ENCODE measurements around the gene SUSD5.

The SUSD5 gene

DNA sequence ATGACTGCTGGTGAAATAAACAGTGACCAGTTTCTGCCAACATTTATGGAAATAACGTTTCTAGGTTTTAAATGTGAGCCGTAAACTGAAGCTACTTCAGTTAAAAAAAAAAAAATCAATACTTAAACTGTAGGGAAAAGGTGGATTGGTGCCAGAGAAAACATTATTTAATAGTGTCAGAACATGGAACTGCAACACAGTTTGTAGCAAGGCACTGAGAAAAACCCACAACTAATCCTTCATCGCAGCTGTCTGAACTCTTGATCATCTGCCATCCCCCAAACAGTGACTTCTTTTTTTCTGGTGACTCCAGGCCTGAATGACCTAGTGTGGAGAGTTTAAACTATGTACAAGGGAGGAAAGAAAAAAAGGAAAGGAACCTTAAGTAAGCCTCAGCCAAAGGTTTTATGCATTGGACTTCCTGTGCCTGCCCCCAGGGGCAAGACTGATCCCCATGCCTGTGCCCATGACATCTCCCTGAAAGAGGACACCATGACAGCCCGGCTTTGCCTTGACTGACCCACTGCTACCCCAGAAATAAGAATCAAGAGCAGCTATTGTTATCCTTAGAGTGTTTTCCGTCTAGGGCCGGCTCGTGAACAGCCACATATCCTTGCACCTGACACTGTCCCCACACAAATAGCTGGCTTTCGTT lies 71.7 kb downstream of the SUSD5 start:
- Histone ChIP-seq H3K9ac (ENCODE audit: low read length) (no peak overlapping the region), H3K4ac (ENCODE audit: low read depth, low read length) (no peak overlapping the region), H3K27ac (ENCODE audit: low read depth, low read length) (no peak overlapping the region), H3K79me2 (ENCODE audit: control insufficient read depth, insufficient read depth, low read length) (no peaks in the 10 kb centered on the region), H3K4me2 (ENCODE audit: low read length) (no peak overlapping the region), H4K8ac (ENCODE audit: low read depth, low read length) (no peak overlapping the region), H3K18ac (ENCODE audit: low read length) (no peak overlapping the region), H2BK120ac (ENCODE audit: low read depth, low read length) (no peak overlapping the region), H3K27me3 (ENCODE audit: insufficient read depth, low read length, poor library complexity) (no peaks in the 10 kb centered on the region), H3K36me3 (ENCODE audit: control insufficient read depth, insufficient read depth, low read length) (no peaks in the 10 kb centered on the region), H2AK5ac (ENCODE audit: low read length) (no peak overlapping the region), H3K79me1 (ENCODE audit: low read length) (no peaks in the 10 kb centered on the region), H3K56ac (ENCODE audit: low read length) (no peak overlapping the region), H4K5ac (ENCODE audit: low read length) (no peak overlapping the region), H3K23ac (ENCODE audit: low read length) (no peak overlapping the region), H2BK5ac (ENCODE audit: low read length) (no peak overlapping the region), H3K4me3 (ENCODE audit: low read length) (no peak overlapping the region), H2BK15ac (replicated peaks; ENCODE audit: low read depth) (no peak overlapping the region), H3K4me1 (ENCODE audit: control insufficient read depth, low read depth, low read length) (no peaks in the 10 kb centered on the region)
- WGBS (ENCODE audit: extremely low coverage, insufficient coverage, low lambda C conversion rate): no CpG with 5 or more reads among the region's 8 CpGs
- DNase-seq: no peak

DNA sequence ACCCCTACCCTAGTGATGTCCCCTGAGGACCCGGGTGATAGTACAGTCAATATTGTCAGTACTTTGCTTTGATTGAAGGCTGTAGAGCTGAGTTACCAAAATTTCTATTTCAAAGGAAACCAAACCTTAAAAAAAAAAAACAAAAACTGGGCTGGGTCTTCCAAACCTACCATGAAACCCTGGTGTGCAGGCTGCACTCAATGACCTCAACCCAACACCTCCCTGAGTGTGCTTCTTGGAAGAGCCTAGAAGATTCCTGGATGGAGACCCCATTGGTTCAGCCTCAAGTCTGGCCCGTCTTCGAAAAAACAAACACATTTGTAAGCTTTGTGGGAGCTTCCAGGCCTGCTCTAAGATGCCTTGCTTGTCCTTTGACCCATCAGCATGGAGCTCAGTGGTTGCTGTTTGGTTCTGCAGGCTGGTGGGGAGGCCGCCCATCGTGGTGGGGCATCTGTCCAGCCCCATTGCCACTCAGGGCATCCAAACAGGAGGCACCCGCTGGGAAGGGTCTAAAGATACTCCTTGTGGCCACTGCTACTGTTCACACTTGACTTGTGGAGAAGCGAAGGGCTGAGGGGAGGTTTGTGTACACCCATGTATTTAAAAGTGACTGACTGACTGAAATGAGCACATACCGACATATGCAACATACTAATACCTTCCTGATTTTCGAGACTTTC lies 72.6 kb downstream of the SUSD5 start:
- Histone ChIP-seq H3K56ac (ENCODE audit: low read length) (no peak overlapping the region), H3K36me3 (ENCODE audit: control insufficient read depth, insufficient read depth, low read length) (no peaks in the 10 kb centered on the region), H3K23ac (ENCODE audit: low read length) (no peak overlapping the region), H3K9ac (ENCODE audit: low read length) (no peak overlapping the region), H4K5ac (ENCODE audit: low read length) (no peak overlapping the region), H3K4me1 (ENCODE audit: control insufficient read depth, low read depth, low read length) (no peaks in the 10 kb centered on the region), H3K79me1 (ENCODE audit: low read length) (no peaks in the 10 kb centered on the region), H2BK120ac (ENCODE audit: low read depth, low read length) (no peak overlapping the region), H3K4me2 (ENCODE audit: low read length) (no peak overlapping the region), H4K8ac (ENCODE audit: low read depth, low read length) (no peak overlapping the region), H3K27me3 (ENCODE audit: insufficient read depth, low read length, poor library complexity) (no peaks in the 10 kb centered on the region), H2BK5ac (ENCODE audit: low read length) (no peak overlapping the region), H3K4ac (ENCODE audit: low read depth, low read length) (no peak overlapping the region), H2AK5ac (ENCODE audit: low read length) (no peak overlapping the region), H3K4me3 (ENCODE audit: low read length) (no peak overlapping the region), H3K27ac (ENCODE audit: low read depth, low read length) (no peak overlapping the region), H3K18ac (ENCODE audit: low read length) (no peak overlapping the region), H2BK15ac (replicated peaks; ENCODE audit: low read depth) (no peak overlapping the region), H3K79me2 (ENCODE audit: control insufficient read depth, insufficient read depth, low read length) (no peaks in the 10 kb centered on the region)
- no CpG with 5 or more reads among the region's 9 CpGs for WGBS (ENCODE audit: extremely low coverage, insufficient coverage, low lambda C conversion rate)
- DNase-seq: no peak

DNA sequence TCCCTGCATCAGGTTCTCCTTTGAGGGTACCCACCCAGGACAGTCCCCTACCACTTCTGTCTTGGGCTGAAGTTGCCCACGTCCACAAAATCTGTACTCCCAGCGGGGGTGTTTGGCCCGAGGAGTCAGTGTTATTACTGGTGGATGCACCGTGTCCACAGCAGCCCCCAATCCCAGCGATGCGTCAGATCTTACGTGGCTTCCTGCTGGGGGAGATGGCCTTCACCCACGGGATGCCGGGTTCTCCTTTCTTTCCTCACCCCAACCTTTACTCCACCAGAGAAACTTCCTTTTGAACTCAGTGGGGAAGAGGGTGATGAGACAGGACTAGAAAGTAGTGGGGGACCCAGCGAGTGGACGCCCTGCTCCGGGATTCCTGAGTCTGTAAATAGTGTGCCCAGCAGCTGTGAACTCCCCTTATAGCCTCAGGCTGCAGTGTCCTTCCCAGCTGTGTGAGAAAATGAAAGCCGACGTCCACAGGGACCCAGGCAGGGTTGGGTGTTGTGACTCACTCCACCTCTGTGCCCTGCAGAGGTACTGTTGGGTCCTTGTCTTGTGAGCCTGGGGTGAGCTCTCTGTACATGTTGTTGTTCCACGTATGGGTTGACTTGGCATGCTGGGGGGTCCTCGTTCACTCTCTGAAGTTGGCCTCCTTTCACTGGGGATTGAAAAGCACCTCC lies 73.2 kb downstream of the SUSD5 start:
- no peak overlapping the region for H3K4me3 ChIP-seq (ENCODE audit: low read length)
- H2BK5ac ChIP-seq (ENCODE audit: low read length): no peak overlapping the region
- H3K27ac ChIP-seq (ENCODE audit: low read depth, low read length): no peak overlapping the region
- no peaks in the 10 kb centered on the region for H3K27me3 ChIP-seq (ENCODE audit: insufficient read depth, low read length, poor library complexity)
- H3K18ac ChIP-seq (ENCODE audit: low read length): no peak overlapping the region
- H2AK5ac ChIP-seq (ENCODE audit: low read length): no peak overlapping the region
- no peak overlapping the region for H2BK120ac ChIP-seq (ENCODE audit: low read depth, low read length)
- H3K4me1 ChIP-seq (ENCODE audit: control insufficient read depth, low read depth, low read length): no peaks in the 10 kb centered on the region
- no peak overlapping the region for H4K8ac ChIP-seq (ENCODE audit: low read depth, low read length)
- H3K79me2 ChIP-seq (ENCODE audit: control insufficient read depth, insufficient read depth, low read length): no peaks in the 10 kb centered on the region
- no peak overlapping the region for H4K5ac ChIP-seq (ENCODE audit: low read length)
- H3K56ac ChIP-seq (ENCODE audit: low read length): no peak overlapping the region
- H3K4ac ChIP-seq (ENCODE audit: low read depth, low read length): no peak overlapping the region
- H3K9ac ChIP-seq (ENCODE audit: low read length): no peak overlapping the region
- H3K4me2 ChIP-seq (ENCODE audit: low read length): no peak overlapping the region
- no peaks in the 10 kb centered on the region for H3K36me3 ChIP-seq (ENCODE audit: control insufficient read depth, insufficient read depth, low read length)
- no peak overlapping the region for H3K23ac ChIP-seq (ENCODE audit: low read length)
- H3K79me1 ChIP-seq (ENCODE audit: low read length): no peaks in the 10 kb centered on the region
- WGBS (ENCODE audit: extremely low coverage, insufficient coverage, low lambda C conversion rate): no CpG with 5 or more reads among the region's 16 CpGs
- no peak overlapping the region for H2BK15ac ChIP-seq (replicated peaks; ENCODE audit: low read depth)
- no peak for DNase-seq

DNA sequence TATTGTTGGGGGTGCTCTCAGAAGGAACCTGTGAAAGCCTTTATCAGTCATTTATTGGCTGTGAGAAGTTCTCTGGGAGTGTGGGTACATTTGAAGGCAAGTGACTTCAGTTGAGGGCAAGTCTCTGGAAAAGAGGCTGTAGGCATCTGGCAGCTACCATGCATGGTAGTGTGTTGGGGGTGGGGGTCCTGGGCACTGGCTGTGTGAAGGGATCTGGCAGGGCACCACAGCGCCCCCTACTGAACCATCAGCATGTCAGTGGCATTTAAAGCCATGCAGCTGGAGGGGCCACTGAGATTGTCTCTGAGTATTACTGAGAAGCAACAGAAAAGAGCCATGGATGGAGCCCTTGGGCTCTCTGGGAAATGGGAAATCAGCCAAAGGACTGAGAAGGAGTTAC lies 74.2 kb downstream of the SUSD5 start:
- peak; percentile 74 for DNase-seq
- Histone ChIP-seq H3K4ac (ENCODE audit: low read depth, low read length) (no peak overlapping the region), H3K18ac (ENCODE audit: low read length) (no peak overlapping the region), H2BK5ac (ENCODE audit: low read length) (no peak overlapping the region), H3K9ac (ENCODE audit: low read length) (no peak overlapping the region), H3K27me3 (ENCODE audit: insufficient read depth, low read length, poor library complexity) (no peaks in the 10 kb centered on the region), H3K23ac (ENCODE audit: low read length) (no peak overlapping the region), H3K27ac (ENCODE audit: low read depth, low read length) (no peak overlapping the region), H2AK5ac (ENCODE audit: low read length) (no peak overlapping the region), H3K4me1 (ENCODE audit: control insufficient read depth, low read depth, low read length) (no peaks in the 10 kb centered on the region), H4K5ac (ENCODE audit: low read length) (no peak overlapping the region), H2BK120ac (ENCODE audit: low read depth, low read length) (no peak overlapping the region), H3K56ac (ENCODE audit: low read length) (no peak overlapping the region), H3K4me3 (ENCODE audit: low read length) (no peak overlapping the region), H3K36me3 (ENCODE audit: control insufficient read depth, insufficient read depth, low read length) (no peaks in the 10 kb centered on the region), H3K79me1 (ENCODE audit: low read length) (no peaks in the 10 kb centered on the region), H3K4me2 (ENCODE audit: low read length) (no peak overlapping the region), H2BK15ac (replicated peaks; ENCODE audit: low read depth) (no peak overlapping the region), H3K79me2 (ENCODE audit: control insufficient read depth, insufficient read depth, low read length) (no peaks in the 10 kb centered on the region), H4K8ac (ENCODE audit: low read depth, low read length) (no peak overlapping the region)
- WGBS (ENCODE audit: extremely low coverage, insufficient coverage, low lambda C conversion rate): no CpG with 5 or more reads among the region's 1 CpG

DNA sequence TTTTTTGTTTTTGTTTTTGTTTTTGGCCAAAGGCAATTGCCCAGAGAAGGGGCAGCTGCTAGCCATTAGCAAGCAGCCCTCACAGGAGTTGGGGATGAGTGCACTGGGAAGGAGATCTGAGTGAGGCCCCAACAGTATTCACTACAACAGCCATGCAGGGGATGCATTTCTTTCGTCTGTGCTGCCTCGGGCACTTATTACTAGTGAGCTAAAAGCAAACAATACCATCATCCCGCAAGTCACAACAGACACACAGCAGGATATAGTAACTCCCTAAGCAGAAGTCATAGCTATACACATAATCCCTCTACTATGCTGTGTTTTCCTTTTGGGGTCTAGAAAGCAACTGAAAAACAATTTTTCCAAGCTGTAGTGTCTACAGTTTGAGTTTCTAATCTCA lies 77.6 kb downstream of the SUSD5 start:
- Histone ChIP-seq H3K27ac (ENCODE audit: low read depth, low read length) (no peak overlapping the region), H3K4me3 (ENCODE audit: low read length) (no peak overlapping the region), H3K79me2 (ENCODE audit: control insufficient read depth, insufficient read depth, low read length) (no peaks in the 10 kb centered on the region), H3K36me3 (ENCODE audit: control insufficient read depth, insufficient read depth, low read length) (no peaks in the 10 kb centered on the region), H4K8ac (ENCODE audit: low read depth, low read length) (no peak overlapping the region), H3K18ac (ENCODE audit: low read length) (no peak overlapping the region), H3K4ac (ENCODE audit: low read depth, low read length) (no peak overlapping the region), H3K79me1 (ENCODE audit: low read length) (no peaks in the 10 kb centered on the region), H2BK5ac (ENCODE audit: low read length) (no peak overlapping the region), H3K4me1 (ENCODE audit: control insufficient read depth, low read depth, low read length) (no peaks in the 10 kb centered on the region), H2BK120ac (ENCODE audit: low read depth, low read length) (no peak overlapping the region), H2AK5ac (ENCODE audit: low read length) (no peak overlapping the region), H3K4me2 (ENCODE audit: low read length) (no peak overlapping the region), H3K9ac (ENCODE audit: low read length) (no peak overlapping the region), H3K56ac (ENCODE audit: low read length) (no peak overlapping the region), H3K23ac (ENCODE audit: low read length) (no peak overlapping the region), H4K5ac (ENCODE audit: low read length) (no peak overlapping the region), H2BK15ac (replicated peaks; ENCODE audit: low read depth) (no peak overlapping the region), H3K27me3 (ENCODE audit: insufficient read depth, low read length, poor library complexity) (no peaks in the 10 kb centered on the region)
- no peak for DNase-seq
- no CpG with 5 or more reads among the region's 3 CpGs for WGBS (ENCODE audit: extremely low coverage, insufficient coverage, low lambda C conversion rate)
